CD4-positive, alpha-beta T cell (primary cell): ENCODE data around the gene SVBP. TPM values are rescaled to one million over a fixed set of nuclear protein-coding genes. Genes with fewer than 3 reads are reported as not detected.
"Not testable (repeated sequence)": the region's sequence is repeated elsewhere in the genome, so short reads cannot be mapped to it uniquely, and the experiment has no call there.

Experiments
- ATAC-seq: fragments of 200-7000 bp; cut with Tn5 transposase; one replicate; pipeline ENCODE4 v1.10.0; 2022; ENCODE audit warnings: mild to moderate bottlenecking; ENCODE audit not compliant: poor library complexity
- CTCF ChIA-PET: fragments of 350-600 bp; sonication (Branson Sonifier 250); formaldehyde crosslinking; loops from one replicate; lab custom pipeline; 2021; ENCODE audit warnings: antibody characterized with exemption, inconsistent platforms; lab: Charles Lee
- POLR2A ChIA-PET: fragments of 350-600 bp; sonication (Branson Sonifier 250); formaldehyde crosslinking; loops from one replicate; lab custom pipeline; 2021; ENCODE audit warnings: antibody characterized with exemption, inconsistent platforms; lab: Charles Lee
- DNase-seq, 14 experiments: peaks; one replicate each; pipeline ENCODE4 v3.0.0-alpha.2; 2013 to 2020; ENCODE audit warnings: mixed read lengths in 2 of 14
- H3K27ac ChIP-seq, 2 donors: one replicate each; pipeline versions ENCODE4 v1.5.1 to v1.7.0; 2013; ENCODE audit warnings: low read length in 2 of 2, low read depth in 1 of 2, mild to moderate bottlenecking in 1 of 2
- H3K27me3 ChIP-seq, 2 experiments: 1 replicate in 1 of 2; 2 replicates in 1 of 2; pipeline versions ENCODE4 v1.6.1 to v1.7.0; 2013; ENCODE audit warnings: low read length in 2 of 2, control low read depth in 1 of 2, mild to moderate bottlenecking in 1 of 2, moderate library complexity in 1 of 2; ENCODE audit not compliant: insufficient read depth in 2 of 2, control insufficient read depth in 1 of 2
- H3K36me3 ChIP-seq: one replicate; pipeline ENCODE4 v1.6.1; 2013; ENCODE audit warnings: low read length, control low read depth; ENCODE audit not compliant: insufficient read depth
- H3K4me1 ChIP-seq: one replicate; pipeline ENCODE4 v1.6.1; 2013; ENCODE audit warnings: low read length, control low read depth; ENCODE audit not compliant: insufficient read depth
- H3K4me3 ChIP-seq: one replicate; pipeline ENCODE4 v1.5.1; 2013; ENCODE audit warnings: mild to moderate bottlenecking, low read length, moderate library complexity
- H3K9me3 ChIP-seq, 2 experiments: 1 replicate in 1 of 2; 2 replicates in 1 of 2; pipeline versions ENCODE4 v1.6.1 to v1.7.0; 2013; ENCODE audit warnings: low read length in 2 of 2, mild to moderate bottlenecking in 2 of 2, control low read depth in 1 of 2, moderate library complexity in 1 of 2; ENCODE audit not compliant: control insufficient read depth in 1 of 2, insufficient read depth in 1 of 2
- H3K27ac Mint-ChIP-seq: one replicate; pipeline ENCODE4 v1.8.0; 2020; ENCODE audit warnings: mixed read lengths
- H3K27me3 Mint-ChIP-seq: one replicate; pipeline ENCODE4 v1.8.0; 2021; ENCODE audit warnings: mixed read lengths
- H3K36me3 Mint-ChIP-seq: one replicate; pipeline ENCODE4 v1.8.0; 2021; ENCODE audit warnings: low read depth, mixed read lengths
- H3K4me1 Mint-ChIP-seq: one replicate; pipeline ENCODE4 v1.8.0; 2021; ENCODE audit warnings: low read depth, mixed read lengths
- H3K4me3 Mint-ChIP-seq: one replicate; pipeline ENCODE4 v1.8.0; 2020; ENCODE audit warnings: mild to moderate bottlenecking, mixed read lengths
- H3K9me3 Mint-ChIP-seq: one replicate; pipeline ENCODE4 v1.8.0; 2020; ENCODE audit warnings: mixed read lengths
- CTCF ChIP-seq: fragments of 200-600 bp; IDR thresholded peaks from one replicate; pipeline ENCODE4 v1.8.0; 2022; ENCODE audit warnings: antibody characterized with exemption, mild to moderate bottlenecking
- intact Hi-C, 2 experiments: fragments of 100-400 bp; cut with DNase I in 1 of 2; cut with micrococcal nuclease in 1 of 2; formaldehyde crosslinking; loops; one replicate each; pipeline versions ENCODE4 v1.15.1 to v1.9.0; 2023 to 2025; cut with DNase I, micrococcal nuclease
- total RNA-seq, 174 experiments: library from RNA in 2 of 174; stranded (reverse) in 2 of 174; gene quantifications; one replicate each; pipeline ENCODE4 v1.2.3 and lab custom pipeline; 2021 to 2026

The SVBP gene
- total RNA-seq, 2 experiments from 2014 or later: 19.2 to 21.3 TPM

- Histone ChIP-seq H3K27me3 (peaks cover 9% of the 10 kb centered on the region in 2 experiments), H3K4me1 (no peaks in the 10 kb centered on the region), H3K27ac (no peak overlapping the region), H3K4me3 (no peak overlapping the region), H3K36me3 (no peaks in the 10 kb centered on the region), H3K9me3 (peaks cover 9% of the 10 kb centered on the region in 2 experiments)
- intact Hi-C loops: no loop called here
- ChIA-PET POLR2A (no interaction called here), CTCF (no interaction called here)
- H3K4me3 Mint-ChIP-seq: no peak overlapping the region
- H3K9me3 Mint-ChIP-seq: peaks cover 6% of the 10 kb centered on the region
- peaks cover 35% of the 10 kb centered on the region for H3K27me3 Mint-ChIP-seq
- H3K27ac Mint-ChIP-seq: no peak overlapping the region
- no peaks in the 10 kb centered on the region for H3K4me1 Mint-ChIP-seq
- no peak for DNase-seq
- ATAC-seq: no peak
- TF ChIP-seq CTCF: no peak
- no peaks in the 10 kb centered on the region for H3K36me3 Mint-ChIP-seq
Observed at GRCh38 chr1:42860339-42861013, 43.3 kb upstream of the SVBP start.

GRCh38 chr1:42859366-42859765, 42.2 kb upstream of the SVBP start:
- H3K4me3 Mint-ChIP-seq, H3K27ac ChIP-seq, intact Hi-C loops, ATAC-seq, DNase-seq, H3K36me3 Mint-ChIP-seq, POLR2A ChIA-PET, H3K4me1 Mint-ChIP-seq, H3K4me1 ChIP-seq, H3K4me3 ChIP-seq, CTCF ChIA-PET, H3K36me3 ChIP-seq, H3K27ac Mint-ChIP-seq, H3K27me3 ChIP-seq, H3K9me3 Mint-ChIP-seq, H3K9me3 ChIP-seq: not testable (repeated sequence)
- peaks cover 35% of the 10 kb centered on the region for H3K27me3 Mint-ChIP-seq

GRCh38 chr1:42856554-42856953, 39.4 kb upstream of the SVBP start:
- H3K27ac ChIP-seq, intact Hi-C loops, DNase-seq, POLR2A ChIA-PET, H3K27ac Mint-ChIP-seq, H3K36me3 ChIP-seq, ATAC-seq, H3K4me3 ChIP-seq, H3K27me3 ChIP-seq, H3K9me3 Mint-ChIP-seq, H3K4me3 Mint-ChIP-seq, CTCF ChIA-PET, H3K9me3 ChIP-seq, H3K4me1 Mint-ChIP-seq, H3K4me1 ChIP-seq: not testable (repeated sequence)
- H3K36me3 Mint-ChIP-seq: peaks cover 17% of the 10 kb centered on the region
- H3K27me3 Mint-ChIP-seq: peaks cover 23% of the 10 kb centered on the region

- Histone ChIP-seq H3K36me3 (peaks cover 21% of the 10 kb centered on the region), H3K27me3 (no peaks in the 10 kb centered on the region), H3K4me1 (no peaks in the 10 kb centered on the region), H3K9me3 (peaks cover 0 to 7% of the 10 kb centered on the region in 2 experiments), H3K27ac (no peak overlapping the region), H3K4me3 (no peak overlapping the region)
- Mint-ChIP-seq H3K27ac (peak overlapping the region; percentile 3), H3K27me3 (no peaks in the 10 kb centered on the region), H3K9me3 (peaks cover 2% of the 10 kb centered on the region), H3K4me3 (no peak overlapping the region), H3K36me3 (peaks cover 48% of the 10 kb centered on the region), H3K4me1 (peaks cover 12% of the 10 kb centered on the region)
- ATAC-seq (no peak), DNase-seq (no peak)
- ChIA-PET CTCF (no interaction called here), POLR2A (no interaction called here)
- no peak for TF ChIP-seq CTCF
- intact Hi-C loops: no loop called here
Observed at GRCh38 chr1:42853116-42853884, 36.1 kb upstream of the SVBP start.
